GM19043 (cell line): ENCODE data around the gene PHAF1.
A peak's percentile ranks its signal among the peaks of the same experiment; 100 is the strongest.

Experiments
- ATAC-seq: cut with Tn5 transposase; IDR thresholded peaks from one replicate; pipeline ENCODE4 v1.9.1; 2021; ENCODE audit warnings: low read depth; ENCODE audit not compliant: unreplicated experiment

PHAF1 gene

GRCh38 chr16:67109407-67110135 lies at the start of gene PHAF1:
Gene PHAF1, plus strand, starts transcription at chr16:67109941. Its CDS starts 235 bp downstream, at chr16:67110176.
- ATAC-seq: peak; percentile 86

GRCh38 chr16:67063008-67063407 lies 46.7 kb upstream of the PHAF1 start:
- ATAC-seq: no peak

GRCh38 chr16:67068212-67068753 lies 41.5 kb upstream of the PHAF1 start:
- ATAC-seq: no peak

DNA sequence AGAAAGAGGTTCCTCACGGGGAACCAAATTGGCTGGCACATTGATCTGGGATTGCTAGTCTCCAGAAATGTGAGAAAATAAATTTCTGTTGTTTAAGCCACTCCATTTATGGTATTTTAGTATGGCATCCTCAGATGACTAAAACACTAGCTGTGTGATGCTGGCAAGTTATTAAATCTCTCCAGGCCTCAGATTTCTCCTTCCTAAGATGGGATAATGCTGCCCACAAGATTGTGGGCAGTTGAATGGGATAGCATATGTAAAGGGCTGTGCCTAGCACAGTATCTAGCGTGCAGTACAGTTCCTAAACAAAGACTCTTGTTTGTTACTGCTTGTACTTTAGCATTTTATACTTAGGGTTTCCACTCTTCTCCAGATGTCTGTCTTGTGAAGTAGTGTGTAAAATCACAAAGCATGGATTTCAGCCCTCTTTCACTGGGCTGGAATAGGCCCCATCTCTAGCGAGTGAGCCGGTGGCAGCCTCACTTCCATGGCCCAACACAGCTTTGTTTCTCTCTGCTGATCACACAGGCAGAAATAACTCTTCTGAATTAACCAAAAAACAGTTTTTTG lies 38.2 kb upstream of the PHAF1 start:
- no peak for ATAC-seq

GRCh38 chr16:67075331-67075730 lies 34.4 kb upstream of the PHAF1 start:
- no peak for ATAC-seq

- no peak for ATAC-seq
Observed at GRCh38 chr16:67077871-67078270, 31.9 kb upstream of the PHAF1 start.

DNA sequence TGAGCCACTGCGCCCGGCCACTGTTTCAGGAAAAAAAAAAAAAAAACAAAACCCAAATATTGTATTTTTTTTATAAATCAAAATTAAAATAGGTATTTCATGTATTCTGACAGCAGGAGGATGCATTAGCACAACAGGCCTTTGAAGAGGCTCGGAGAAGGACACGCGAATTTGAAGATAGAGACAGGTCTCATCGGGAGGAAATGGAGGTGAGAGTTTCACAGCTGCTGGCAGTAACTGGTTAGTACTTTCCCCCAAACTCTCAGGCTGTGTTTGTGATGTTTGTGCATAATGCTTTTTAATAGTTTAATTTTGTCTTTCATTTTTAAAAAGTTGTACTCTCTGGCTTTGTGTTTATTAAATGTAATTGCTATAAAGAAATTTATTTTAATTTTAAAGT lies 27.6 kb upstream of the PHAF1 start:
- no peak for ATAC-seq

- ATAC-seq: no peak
Observed at GRCh38 chr16:67082891-67083290, 26.9 kb upstream of the PHAF1 start.

- peak; percentile 84 for ATAC-seq
Observed at GRCh38 chr16:67084345-67085028, 25.3 kb upstream of the PHAF1 start.

DNA sequence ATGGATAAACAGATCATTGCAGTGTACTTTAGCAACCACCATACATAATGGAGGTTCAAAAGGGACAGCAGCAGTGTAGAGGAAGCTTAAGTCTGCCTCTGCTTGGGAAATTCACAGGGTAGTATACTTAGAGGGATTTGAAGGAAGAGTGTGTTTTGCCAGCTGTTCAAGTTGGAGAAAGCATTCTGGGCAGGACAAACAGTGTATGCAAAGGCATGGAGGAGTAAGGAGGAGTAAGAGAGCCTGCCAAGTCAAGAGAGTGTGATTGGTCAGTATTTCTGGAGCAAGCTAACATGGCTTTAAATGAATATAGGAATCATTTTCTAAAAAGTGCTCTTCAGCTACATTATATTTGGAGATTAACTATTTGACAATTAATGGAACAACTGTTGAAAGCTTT lies 22.9 kb upstream of the PHAF1 start:
- ATAC-seq: no peak

DNA sequence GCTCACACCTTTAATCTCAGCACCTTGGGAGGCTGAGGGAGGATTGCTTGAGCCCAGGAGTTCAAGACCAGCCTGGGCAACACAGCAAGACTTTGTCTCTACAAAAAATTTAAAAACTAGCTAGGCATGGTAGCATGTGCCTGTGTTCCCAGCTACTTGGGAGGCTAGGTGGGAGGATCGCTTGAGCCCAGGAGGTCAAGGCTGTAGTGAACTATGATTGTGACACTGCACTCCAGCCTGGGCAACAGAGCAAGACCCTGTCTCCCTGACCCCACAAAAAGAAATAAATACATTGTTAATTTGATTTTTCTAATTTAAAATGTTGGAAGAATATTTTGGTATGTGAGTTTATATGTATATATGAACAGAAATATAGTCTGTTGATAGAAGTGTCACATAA lies 22.4 kb upstream of the PHAF1 start:
- no peak for ATAC-seq

- ATAC-seq: no peak
Observed at GRCh38 chr16:67087803-67088202, 21.9 kb upstream of the PHAF1 start.

GRCh38 chr16:67088551-67088950 lies 21.2 kb upstream of the PHAF1 start:
- no peak for ATAC-seq

GRCh38 chr16:67089101-67089500 lies 20.6 kb upstream of the PHAF1 start:
- ATAC-seq: no peak

GRCh38 chr16:67091906-67092566 lies 17.7 kb upstream of the PHAF1 start:
- no peak for ATAC-seq

- ATAC-seq: no peak
Observed at GRCh38 chr16:67093098-67093726, 16.5 kb upstream of the PHAF1 start.

GRCh38 chr16:67098599-67098998 lies 11.1 kb upstream of the PHAF1 start:
- ATAC-seq: no peak

DNA sequence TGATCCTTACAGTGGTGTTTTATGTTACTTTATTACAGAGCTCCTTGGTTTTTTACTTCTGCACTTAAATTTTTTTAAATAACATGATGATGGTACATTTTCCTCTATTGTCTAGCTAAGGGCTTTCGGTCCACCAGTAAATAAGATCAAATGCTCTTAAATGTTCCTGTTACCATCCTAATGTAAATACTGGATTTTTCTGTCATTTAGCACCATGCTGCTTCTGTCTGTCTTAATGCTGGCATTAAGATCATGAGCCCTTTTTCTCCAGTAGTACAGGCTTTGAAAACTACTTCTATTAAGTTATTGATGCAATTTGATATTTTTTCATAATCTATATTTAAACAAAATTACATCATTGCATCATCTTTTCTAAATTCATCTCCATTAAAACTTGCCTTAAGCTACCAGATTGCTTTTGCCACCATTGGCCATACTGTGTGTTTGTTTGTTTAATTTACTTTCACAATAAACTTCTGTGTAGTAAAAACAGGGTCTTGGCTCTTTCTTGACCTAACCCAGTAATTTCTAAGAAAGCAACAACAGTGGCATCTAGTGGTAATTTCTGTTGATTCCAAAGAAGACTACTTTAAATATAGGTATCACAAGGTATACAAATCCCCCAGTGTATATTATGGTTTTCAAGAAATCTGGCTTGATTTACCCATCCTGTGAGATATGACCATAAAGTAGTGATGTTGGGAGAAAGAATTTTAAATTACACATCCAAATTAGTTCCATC lies 9.0 kb upstream of the PHAF1 start:
- ATAC-seq: no peak

DNA sequence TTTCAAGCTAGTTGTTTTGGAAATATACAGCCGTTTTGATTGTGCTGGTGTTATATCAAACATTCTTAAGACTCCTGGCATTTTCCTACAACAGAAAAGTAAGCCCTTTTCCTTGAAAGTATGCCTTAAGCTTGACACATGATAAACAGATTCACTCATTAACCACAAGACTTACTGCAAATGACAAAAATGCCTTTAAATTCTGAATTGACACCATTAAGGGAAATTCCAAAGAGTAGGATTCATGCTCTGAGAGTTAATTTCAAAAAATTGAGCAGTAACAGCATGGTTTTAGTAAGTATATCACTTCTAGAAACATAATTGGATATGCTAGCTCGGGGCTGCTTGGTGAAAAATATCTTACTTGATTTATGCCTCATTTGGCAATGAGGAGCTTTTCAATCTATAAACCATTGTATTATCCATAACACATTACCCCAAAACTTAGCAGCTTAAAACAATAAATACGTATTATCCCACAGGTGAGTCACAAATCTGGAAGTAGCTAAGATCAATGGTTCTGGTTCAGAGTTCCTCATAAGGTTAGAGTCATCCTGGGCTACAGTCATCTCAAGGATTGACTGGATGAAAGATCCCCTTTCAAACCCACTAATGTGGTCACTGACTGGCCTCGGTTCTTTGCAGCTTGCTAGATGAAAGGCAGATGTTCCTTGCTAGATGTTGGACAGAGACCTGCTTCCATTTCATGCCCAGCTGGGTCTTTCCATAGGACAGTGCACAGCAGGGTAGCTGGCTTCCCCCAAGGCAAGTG lies 8.2 kb upstream of the PHAF1 start:
- ATAC-seq: no peak
